Thyroid gland (tissue), 4 donors: ENCODE measurements around the gene CDH4. TPM values are rescaled to one million over a fixed set of nuclear protein-coding genes. Genes with fewer than 3 reads are reported as not detected.

Experiments used
- DNase-seq, 2 donors: peaks; one replicate each; pipeline ENCODE4 v3.0.0-alpha.2; 2019
- H3K27ac ChIP-seq, 3 donors: fragments of 200-600 bp; sonication (generic); 1 replicate in 2 of 3; 2 replicates in 1 of 3; pipeline ENCODE4 v1.5.1; 2016 to 2019; ENCODE audit warnings: mild to moderate bottlenecking in 1 of 3, moderate library complexity in 1 of 3
- H3K27me3 ChIP-seq: fragments of 200-600 bp; sonication (generic); one replicate; pipeline ENCODE4 v1.5.1; 2019
- H3K36me3 ChIP-seq, 2 donors: fragments of 200-600 bp; sonication (generic); one replicate each; pipeline ENCODE4 v1.5.1; 2016 to 2019
- H3K4me1 ChIP-seq, 2 donors: fragments of 200-600 bp; sonication (generic); one replicate each; pipeline ENCODE4 v1.5.1; 2017 to 2019
- H3K4me3 ChIP-seq, 3 donors: fragments of 200-600 bp; sonication (generic); replicated peaks in 1 of 3; 1 replicate in 2 of 3; 2 replicates in 1 of 3; pipeline ENCODE4 v1.5.1; 2016; ENCODE audit warnings: mild to moderate bottlenecking in 1 of 3
- H3K9me3 ChIP-seq: fragments of 200-600 bp; sonication (generic); one replicate; pipeline ENCODE4 v1.5.1; 2017
- CTCF ChIP-seq, 6 experiments: fragments of 200-600 bp in 3 of 6; fragments of 450-650 bp in 3 of 6; sonication (generic) in 3 of 6; IDR thresholded peaks; one replicate each; pipeline ENCODE4 v1.5.1; 2016 to 2019; ENCODE audit warnings: antibody characterized with exemption in 6 of 6, mild to moderate bottlenecking in 2 of 6, inconsistent platforms in 1 of 6, moderate library complexity in 1 of 6
- POLR2A ChIP-seq, 2 donors: fragments of 450-650 bp; IDR thresholded peaks; one replicate each; pipeline ENCODE4 v1.6.1; 2017; ENCODE audit warnings: antibody characterized with exemption in 2 of 2, mild to moderate bottlenecking in 2 of 2, moderate library complexity in 1 of 2
- WGBS, 2 donors: methylation state at CpG; one replicate each; pipeline ENCODE4 v1.1.5; 2017; 5-methylcytosine and 5-hydroxymethylcytosine counted together
- intact Hi-C: fragments of 100-400 bp; cut with DNase I; formaldehyde crosslinking; loops from one replicate; pipeline ENCODE4 v1.15.1; 2023
- total RNA-seq, 4 donors: library from RNA; depleted of rRNA; stranded (reverse); fragments of >200 nt; gene quantifications; one replicate each; pipeline ENCODE4 v1.2.3, GENCODE V29; 2016

The CDH4 gene
- total RNA-seq, 4 donors from 2014 or later: 0.22 to 0.29 (median 0.29) TPM; not detected in 1

GRCh38 chr20:61845233-61845671 lies 593.2 kb downstream of the CDH4 start:
- intact Hi-C loops: no loop called here
- Histone ChIP-seq H3K27ac (no peak overlapping the region), H3K36me3 (no peaks in the 10 kb centered on the region), H3K4me3 (no peak overlapping the region), H3K27me3 (no peaks in the 10 kb centered on the region), H3K9me3 (no peaks in the 10 kb centered on the region), H3K4me1 (no peaks in the 10 kb centered on the region)
- DNase-seq: no peak
- no peak for TF ChIP-seq CTCF (IDR thresholded peaks at IDR 0.05)
- WGBS, 2 donors: 52 to 53% methylated on average over 15 to 18 of the region's 19 CpGs

GRCh38 chr20:61846074-61846473 lies 594.0 kb downstream of the CDH4 start:
- intact Hi-C loops: no loop called here
- DNase-seq: no peak
- no peak overlapping the region for H3K4me3 ChIP-seq
- WGBS, 2 donors: 76 to 77% methylated on average over 10 to 12 of the region's 15 CpGs
- H3K27ac ChIP-seq: no peak overlapping the region
- H3K9me3 ChIP-seq: no peaks in the 10 kb centered on the region
- no peaks in the 10 kb centered on the region for H3K4me1 ChIP-seq
- H3K27me3 ChIP-seq: no peaks in the 10 kb centered on the region
- no peak for TF ChIP-seq POLR2A (IDR thresholded peaks at IDR 0.05)
- TF ChIP-seq CTCF (IDR thresholded peaks at IDR 0.05): no peak
- H3K36me3 ChIP-seq: no peaks in the 10 kb centered on the region

- Histone ChIP-seq H3K27ac (no peak overlapping the region), H3K27me3 (no peaks in the 10 kb centered on the region), H3K4me1 (no peaks in the 10 kb centered on the region), H3K4me3 (no peak overlapping the region), H3K36me3 (no peaks in the 10 kb centered on the region), H3K9me3 (no peaks in the 10 kb centered on the region)
- intact Hi-C loops: no loop called here
- no peak for DNase-seq
- WGBS, 2 donors: 48 to 79% methylated on average over 6 to 8 of the region's 11 CpGs
- no peak for TF ChIP-seq POLR2A (IDR thresholded peaks at IDR 0.05)
- TF ChIP-seq CTCF (IDR thresholded peaks at IDR 0.05): no peak
Measured at GRCh38 chr20:61846741-61847419, 594.8 kb downstream of the CDH4 start.

- 89 to 91% methylated on average over 10 of the region's 10 CpGs for WGBS, 2 donors
- H3K36me3 ChIP-seq: no peaks in the 10 kb centered on the region
- TF ChIP-seq CTCF (IDR thresholded peaks at IDR 0.05) (no peak), POLR2A (IDR thresholded peaks at IDR 0.05) (no peak)
- H3K4me1 ChIP-seq: no peaks in the 10 kb centered on the region
- H3K27me3 ChIP-seq: no peaks in the 10 kb centered on the region
- H3K4me3 ChIP-seq: no peak overlapping the region
- no peaks in the 10 kb centered on the region for H3K9me3 ChIP-seq
- intact Hi-C loops: no loop called here
- no peak for DNase-seq
- no peak overlapping the region for H3K27ac ChIP-seq
Measured at GRCh38 chr20:61847420-61847748, 595.3 kb downstream of the CDH4 start.

- no peak for DNase-seq
- WGBS, 2 donors: 86 to 87% methylated on average over 7 of the region's 7 CpGs
- TF ChIP-seq CTCF (IDR thresholded peaks at IDR 0.05): no peak
- no peak for TF ChIP-seq POLR2A (IDR thresholded peaks at IDR 0.05)
Measured at GRCh38 chr20:61847986-61848385, 595.9 kb downstream of the CDH4 start.

More at GRCh38 chr20:61847986-61848385, 595.9 kb downstream of the CDH4 start:
- no peaks in the 10 kb centered on the region for H3K36me3 ChIP-seq
- intact Hi-C loops: no loop called here
- H3K9me3 ChIP-seq: no peaks in the 10 kb centered on the region
- H3K27me3 ChIP-seq: no peaks in the 10 kb centered on the region
- H3K4me3 ChIP-seq: no peak overlapping the region
- H3K27ac ChIP-seq: no peak overlapping the region
- no peaks in the 10 kb centered on the region for H3K4me1 ChIP-seq
